ENCODE measurements around the gene ACTN4.
"Not testable (repeated sequence)": the region's sequence is repeated elsewhere in the genome, so short reads cannot be mapped to it uniquely, and the experiment has no call there.

ACTN4 gene

DNA sequence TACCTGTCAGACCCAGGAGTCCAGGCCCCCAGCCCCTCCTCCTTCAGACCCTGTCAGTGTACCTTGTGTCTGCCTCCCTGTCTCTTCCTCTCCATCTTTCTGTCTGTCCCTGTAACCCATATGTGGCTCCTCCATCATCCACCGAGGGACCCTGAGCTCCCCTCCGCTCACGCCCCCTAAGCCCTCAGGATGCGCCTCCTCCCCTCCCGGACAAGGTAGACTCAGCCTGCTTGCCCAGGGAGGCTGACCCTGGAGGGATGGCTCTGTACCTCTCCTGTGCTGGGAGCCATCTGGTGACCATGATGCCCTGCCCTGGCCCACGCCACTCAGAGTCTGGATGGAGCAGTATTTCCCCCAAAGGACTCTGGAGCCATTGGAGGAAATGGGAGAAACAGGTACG lies 97.9 kb downstream of the ACTN4 start:
- H3K4me3 ChIP-seq (ENCODE audit: low read depth, low read length), result no peak overlapping the region
- TF ChIP-seq, protein P1, sequence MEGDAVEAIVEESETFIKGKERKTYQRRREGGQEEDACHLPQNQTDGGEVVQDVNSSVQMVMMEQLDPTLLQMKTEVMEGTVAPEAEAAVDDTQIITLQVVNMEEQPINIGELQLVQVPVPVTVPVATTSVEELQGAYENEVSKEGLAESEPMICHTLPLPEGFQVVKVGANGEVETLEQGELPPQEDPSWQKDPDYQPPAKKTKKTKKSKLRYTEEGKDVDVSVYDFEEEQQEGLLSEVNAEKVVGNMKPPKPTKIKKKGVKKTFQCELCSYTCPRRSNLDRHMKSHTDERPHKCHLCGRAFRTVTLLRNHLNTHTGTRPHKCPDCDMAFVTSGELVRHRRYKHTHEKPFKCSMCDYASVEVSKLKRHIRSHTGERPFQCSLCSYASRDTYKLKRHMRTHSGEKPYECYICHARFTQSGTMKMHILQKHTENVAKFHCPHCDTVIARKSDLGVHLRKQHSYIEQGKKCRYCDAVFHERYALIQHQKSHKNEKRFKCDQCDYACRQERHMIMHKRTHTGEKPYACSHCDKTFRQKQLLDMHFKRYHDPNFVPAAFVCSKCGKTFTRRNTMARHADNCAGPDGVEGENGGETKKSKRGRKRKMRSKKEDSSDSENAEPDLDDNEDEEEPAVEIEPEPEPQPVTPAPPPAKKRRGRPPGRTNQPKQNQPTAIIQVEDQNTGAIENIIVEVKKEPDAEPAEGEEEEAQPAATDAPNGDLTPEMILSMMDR (conservative IDR thresholded peaks at IDR 0.05; ENCODE audit: low read depth, low read length), result no peak
- no peak for DNase-seq (ENCODE audit: low read depth)

DNA sequence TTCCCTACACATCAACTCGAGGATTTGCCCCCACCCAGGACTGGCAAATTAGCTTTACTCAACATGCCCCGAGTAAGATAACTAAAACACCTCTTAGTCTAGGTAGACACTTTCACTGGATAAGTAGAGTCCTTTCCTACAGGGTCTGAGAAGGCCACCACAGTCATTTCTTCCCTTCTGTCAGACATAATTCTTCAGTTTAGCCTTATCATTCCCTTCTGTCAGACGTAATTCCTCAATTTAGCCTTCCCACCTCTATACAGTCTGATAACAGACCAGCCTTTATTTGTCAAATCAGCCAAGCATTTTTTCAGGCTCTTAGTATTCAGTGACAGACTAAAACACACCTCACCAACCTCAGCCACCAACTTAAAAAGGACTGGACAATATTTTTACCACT lies 106.3 kb downstream of the ACTN4 start:
- H3K4me3 ChIP-seq (ENCODE audit: low read depth, low read length); DNase-seq (ENCODE audit: low read depth): not testable (repeated sequence)

DNA sequence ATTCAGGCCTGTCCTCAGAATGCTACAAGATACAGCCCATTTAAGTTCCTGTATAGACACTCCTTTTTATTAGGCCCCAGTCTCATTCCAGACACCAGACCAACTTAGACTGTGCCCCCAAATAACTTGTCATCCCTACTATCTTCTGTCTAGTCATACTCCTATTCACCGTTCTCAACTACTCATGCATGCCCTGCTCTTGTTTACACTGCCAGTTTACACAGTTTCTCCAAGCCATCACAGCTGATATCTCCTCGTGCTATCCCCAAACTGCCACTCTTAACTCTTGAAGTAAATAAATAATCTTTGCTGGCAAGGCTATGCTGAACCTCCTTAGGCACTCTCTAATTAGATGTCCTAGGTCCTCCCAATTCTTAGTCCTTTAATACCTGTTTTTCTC lies 106.7 kb downstream of the ACTN4 start:
- not testable (repeated sequence) for H3K4me3 ChIP-seq (ENCODE audit: low read depth, low read length); DNase-seq (ENCODE audit: low read depth)

DNA sequence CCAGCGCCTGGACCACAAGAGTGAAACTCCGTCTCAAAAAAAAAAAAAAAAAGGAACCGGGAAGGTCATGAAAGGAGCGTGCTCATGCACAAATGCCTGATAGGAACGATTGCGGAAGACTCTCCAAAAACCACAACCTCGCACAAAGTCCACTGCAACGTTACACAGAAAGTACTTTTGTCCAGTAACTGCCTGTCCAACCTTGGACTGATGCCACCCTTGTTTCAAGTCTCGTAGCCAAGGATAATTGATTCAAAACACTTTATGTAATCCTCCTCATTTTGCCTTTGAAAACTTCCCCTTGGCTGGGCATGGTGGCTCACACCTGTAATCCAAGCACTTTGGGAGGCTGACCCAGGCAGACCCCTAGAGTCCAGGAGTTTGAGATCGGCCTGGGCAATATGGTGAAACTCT lies 112.1 kb downstream of the ACTN4 start:
- DNase-seq (ENCODE audit: low read depth), result no peak
- no peak overlapping the region for H3K4me3 ChIP-seq (ENCODE audit: low read depth, low read length)
- TF ChIP-seq, protein P1 (conservative IDR thresholded peaks at IDR 0.05; ENCODE audit: low read depth, low read length), result no peak

DNA sequence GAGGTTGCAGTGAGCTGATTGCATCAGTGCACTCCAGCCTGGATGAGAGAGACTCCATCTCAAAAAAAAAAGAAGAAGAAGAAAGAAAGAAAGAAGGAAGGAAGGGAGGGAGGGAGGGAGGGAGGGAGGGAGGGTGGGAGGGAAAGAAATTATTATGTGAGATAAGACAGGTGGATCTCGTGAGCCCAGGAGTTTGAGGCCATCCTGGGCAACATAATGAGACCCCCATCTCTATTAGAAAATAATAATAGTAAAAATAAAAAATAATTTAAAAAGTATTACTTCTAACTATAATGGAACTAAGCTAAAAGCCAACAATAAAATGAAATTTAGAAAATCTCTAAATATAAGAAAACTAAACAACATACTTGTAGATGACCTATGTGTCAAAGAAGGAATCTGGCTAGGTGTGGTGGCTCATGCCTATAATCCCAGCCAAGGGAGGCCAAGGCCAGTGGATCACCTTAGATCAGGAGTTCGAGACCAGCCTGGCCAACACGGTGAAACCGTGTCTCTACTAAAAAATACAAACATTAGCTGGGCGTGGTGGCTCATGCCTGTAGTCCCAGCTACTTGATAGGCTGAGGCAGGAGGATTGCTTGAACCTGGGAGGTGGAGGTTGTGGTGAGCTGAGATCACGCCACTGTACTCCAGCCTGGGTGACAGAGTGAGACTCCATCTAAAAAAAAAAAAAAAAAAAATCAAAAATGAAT lies 113.5 kb downstream of the ACTN4 start:
- DNase-seq (ENCODE audit: low read depth), result not testable (repeated sequence)

DNA sequence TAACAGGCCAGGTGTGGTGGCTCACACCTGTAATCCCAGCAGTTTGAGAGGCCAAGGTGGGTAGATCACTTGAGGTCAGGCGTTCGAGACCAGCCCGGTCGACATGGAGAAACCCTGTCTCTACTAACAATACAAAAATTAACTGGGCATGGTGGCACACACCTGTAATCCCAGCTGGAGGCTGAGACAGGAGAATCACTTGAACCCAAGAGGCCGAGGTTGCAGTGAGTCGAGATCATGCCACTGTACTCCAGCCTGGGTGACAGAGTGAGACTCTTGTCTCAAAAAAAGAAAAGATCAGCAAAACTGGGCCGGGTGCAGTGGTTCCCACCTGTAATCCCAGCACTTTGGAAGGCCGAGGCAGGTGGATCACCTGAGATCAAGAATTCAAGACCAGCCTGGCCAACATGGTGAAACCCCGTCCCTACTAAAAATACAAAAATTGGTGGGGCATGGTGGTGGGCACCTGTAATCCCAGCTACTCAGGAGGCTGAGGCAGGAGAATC lies 114.5 kb downstream of the ACTN4 start:
- DNase-seq (ENCODE audit: low read depth); H3K4me3 ChIP-seq (ENCODE audit: low read depth, low read length): not testable (repeated sequence)

More for the DNA sequence above, 113.5 kb downstream of the ACTN4 start:
- not testable (repeated sequence) for H3K4me3 ChIP-seq (ENCODE audit: low read depth, low read length)

DNA sequence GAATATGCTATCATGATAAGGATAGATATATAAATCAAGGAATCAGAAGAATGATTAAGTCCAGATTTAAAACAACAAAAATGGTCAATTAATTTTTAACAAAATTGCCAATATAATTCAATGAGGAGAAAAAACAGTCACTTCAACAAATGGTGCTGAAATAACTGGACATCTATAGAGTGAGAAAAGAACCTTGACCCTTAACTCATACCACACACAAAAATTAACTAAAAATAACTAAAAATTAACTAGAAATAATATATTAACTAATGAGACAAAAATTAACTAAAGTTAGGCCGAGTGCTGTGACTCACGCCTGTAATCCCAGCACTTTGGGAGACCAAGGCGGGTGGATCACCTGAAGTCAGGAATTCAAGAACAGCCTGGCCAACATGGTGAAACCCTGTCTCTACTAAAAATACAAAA lies 116.4 kb downstream of the ACTN4 start:
- no peak overlapping the region for H3K4me3 ChIP-seq (ENCODE audit: low read depth, low read length)
- DNase-seq (ENCODE audit: low read depth), result no peak
- TF ChIP-seq, protein P1 (conservative IDR thresholded peaks at IDR 0.05; ENCODE audit: low read depth, low read length), result no peak

DNA sequence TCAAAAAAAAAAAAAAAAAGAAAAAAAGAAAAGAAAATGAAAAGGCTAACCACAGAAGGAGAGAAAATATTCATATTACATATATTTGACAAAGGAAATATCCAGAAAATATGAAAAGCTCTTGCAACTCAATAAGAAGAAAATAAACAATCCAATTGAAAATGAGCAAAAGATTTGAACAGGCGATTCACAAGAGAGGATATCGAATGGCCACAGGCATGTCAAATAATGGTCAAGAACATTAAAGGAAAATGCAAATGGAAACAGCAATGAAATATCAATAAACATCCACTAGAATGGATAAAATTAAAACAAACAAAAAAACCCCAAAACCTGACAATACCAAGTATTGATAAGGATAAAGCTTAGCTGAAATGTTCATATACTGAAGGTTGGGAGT lies 117.8 kb downstream of the ACTN4 start:
- TF ChIP-seq, protein P1 (conservative IDR thresholded peaks at IDR 0.05; ENCODE audit: low read depth, low read length), result no peak
- DNase-seq (ENCODE audit: low read depth), result no peak
- H3K4me3 ChIP-seq (ENCODE audit: low read depth, low read length), result no peak overlapping the region

DNA sequence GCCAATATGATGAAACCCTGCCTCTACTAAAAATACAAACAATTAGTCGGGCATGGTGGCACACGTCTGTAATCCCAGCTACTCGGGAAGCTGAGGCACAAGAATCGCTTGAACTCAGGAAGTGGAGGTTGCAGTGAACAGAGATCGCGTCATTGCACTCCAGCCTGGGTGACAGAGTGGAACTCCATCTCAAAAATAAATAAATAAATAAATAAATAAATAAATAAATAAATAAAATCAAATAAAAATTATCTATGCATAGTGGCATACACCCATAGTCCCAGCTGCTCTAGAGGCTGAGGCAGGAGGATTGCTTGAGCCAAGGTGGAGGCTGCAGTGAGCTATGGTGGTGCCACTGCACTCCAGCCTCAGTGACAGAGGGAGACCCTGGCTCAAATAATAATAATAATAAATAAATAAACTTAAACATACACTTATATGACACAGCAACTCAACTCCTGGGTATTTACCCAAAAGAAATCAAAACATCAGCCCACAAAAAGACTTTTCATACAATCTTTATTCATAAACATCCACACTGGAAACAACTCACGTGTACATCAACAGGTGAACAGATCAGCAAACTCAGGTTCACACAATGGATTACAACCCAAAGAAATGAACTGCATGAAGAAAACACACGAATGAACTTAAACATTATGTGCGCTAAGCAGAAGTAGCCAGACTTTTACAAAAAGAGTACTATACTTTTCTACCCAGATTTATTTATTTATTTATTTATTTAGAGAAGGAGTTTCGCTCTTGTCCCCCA lies 119.0 kb downstream of the ACTN4 start:
- no peak overlapping the region for H3K4me3 ChIP-seq (ENCODE audit: low read depth, low read length)
- TF ChIP-seq, protein P1 (conservative IDR thresholded peaks at IDR 0.05; ENCODE audit: low read depth, low read length), result no peak
- no peak for DNase-seq (ENCODE audit: low read depth)

All from choroid plexus epithelial cell (primary cell).